Lower lobe of right lung (tissue), 2 donors: ENCODE results near the gene UBQLNL. TPM values are rescaled to one million over a fixed set of nuclear protein-coding genes. Genes with fewer than 3 reads are reported as not detected.

Experiments used
- ATAC-seq, 2 donors: fragments of 200-7000 bp; cut with Tn5 transposase; one replicate each; pipeline ENCODE4 v1.9.1; 2020 to 2022; ENCODE audit warnings: mild to moderate bottlenecking in 2 of 2, moderate library complexity in 2 of 2
- DNase-seq: peaks from one replicate; pipeline ENCODE4 v3.0.0-alpha.2; 2020
- H3K27ac ChIP-seq: fragments of 200-600 bp; one replicate; pipeline ENCODE4 v1.8.0; 2022
- H3K27me3 ChIP-seq: fragments of 200-600 bp; one replicate; pipeline ENCODE4 v1.8.0; 2022; ENCODE audit warnings: low read depth
- H3K36me3 ChIP-seq: fragments of 200-600 bp; one replicate; pipeline ENCODE4 v1.8.0; 2022; ENCODE audit warnings: mild to moderate bottlenecking
- H3K4me1 ChIP-seq: fragments of 200-600 bp; one replicate; pipeline ENCODE4 v1.8.0; 2022
- H3K4me3 ChIP-seq: fragments of 200-600 bp; one replicate; pipeline ENCODE4 v1.8.0; 2022; ENCODE audit warnings: mild to moderate bottlenecking
- H3K9me3 ChIP-seq: fragments of 200-600 bp; one replicate; pipeline ENCODE4 v1.8.0; 2022
- intact Hi-C: fragments of 100-400 bp; cut with DNase I; formaldehyde crosslinking; loops from one replicate; pipeline ENCODE4 v1.11.0; 2022
- total RNA-seq: library from RNA; stranded (reverse); fragmentation: NEBNext Ultra II Directional; extraction: Animal tissue kit (Norgen Biotek cat#: 25700); gene quantifications from one replicate; pipeline ENCODE4 v1.2.1, GENCODE V29; 2021
- TF ChIP-seq, protein P1 (sequence below): fragments of 200-600 bp; IDR thresholded peaks from one replicate; pipeline ENCODE4 v1.8.0; 2022; ENCODE audit warnings: antibody characterized with exemption, mild to moderate bottlenecking
- donor health status: DM: no; HTN: yes; CAD: no; lungs with severe emphysema.

The UBQLNL gene
- total RNA-seq, 1 donor from 2014 or later = 1.1 TPM

- Histone ChIP-seq H3K9me3 (no peaks in the 10 kb centered on the region), H3K4me1 (no peaks in the 10 kb centered on the region), H3K36me3 (no peaks in the 10 kb centered on the region), H3K27ac (no peak overlapping the region), H3K27me3 (no peaks in the 10 kb centered on the region), H3K4me3 (no peak overlapping the region)
- no peak for ATAC-seq
- intact Hi-C loops = no loop called here
- TF ChIP-seq, protein P1, sequence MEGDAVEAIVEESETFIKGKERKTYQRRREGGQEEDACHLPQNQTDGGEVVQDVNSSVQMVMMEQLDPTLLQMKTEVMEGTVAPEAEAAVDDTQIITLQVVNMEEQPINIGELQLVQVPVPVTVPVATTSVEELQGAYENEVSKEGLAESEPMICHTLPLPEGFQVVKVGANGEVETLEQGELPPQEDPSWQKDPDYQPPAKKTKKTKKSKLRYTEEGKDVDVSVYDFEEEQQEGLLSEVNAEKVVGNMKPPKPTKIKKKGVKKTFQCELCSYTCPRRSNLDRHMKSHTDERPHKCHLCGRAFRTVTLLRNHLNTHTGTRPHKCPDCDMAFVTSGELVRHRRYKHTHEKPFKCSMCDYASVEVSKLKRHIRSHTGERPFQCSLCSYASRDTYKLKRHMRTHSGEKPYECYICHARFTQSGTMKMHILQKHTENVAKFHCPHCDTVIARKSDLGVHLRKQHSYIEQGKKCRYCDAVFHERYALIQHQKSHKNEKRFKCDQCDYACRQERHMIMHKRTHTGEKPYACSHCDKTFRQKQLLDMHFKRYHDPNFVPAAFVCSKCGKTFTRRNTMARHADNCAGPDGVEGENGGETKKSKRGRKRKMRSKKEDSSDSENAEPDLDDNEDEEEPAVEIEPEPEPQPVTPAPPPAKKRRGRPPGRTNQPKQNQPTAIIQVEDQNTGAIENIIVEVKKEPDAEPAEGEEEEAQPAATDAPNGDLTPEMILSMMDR = no peak
- no peak for DNase-seq
These were observed 30.1 kb downstream of the UBQLNL start for GRCh38 chr11:5486421-5486820.

DNA sequence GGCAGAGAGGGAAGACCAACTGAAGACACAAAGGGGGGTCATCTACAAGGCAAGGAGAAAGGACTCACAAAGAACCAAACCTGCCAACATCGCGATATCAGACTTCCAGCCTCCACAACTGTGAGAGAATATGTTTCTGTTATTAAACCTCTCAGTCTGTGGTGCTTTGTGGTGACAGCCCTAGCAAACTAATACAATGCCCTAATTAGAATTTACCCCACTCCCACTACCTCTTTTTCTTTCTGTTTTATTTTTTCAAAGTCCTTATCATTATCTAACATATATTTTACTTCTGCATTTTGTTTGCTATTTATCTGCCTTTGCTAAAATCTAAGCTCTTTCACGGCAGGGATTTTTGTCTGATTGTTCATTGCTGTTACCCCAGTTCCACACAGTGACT is 30.5 kb downstream of the UBQLNL start:
- Histone ChIP-seq H3K4me3 (no peak overlapping the region), H3K9me3 (no peaks in the 10 kb centered on the region), H3K27me3 (no peaks in the 10 kb centered on the region), H3K27ac (no peak overlapping the region), H3K4me1 (no peaks in the 10 kb centered on the region), H3K36me3 (no peaks in the 10 kb centered on the region)
- intact Hi-C loops = no loop called here
- ATAC-seq = no peak
- DNase-seq = no peak
- TF ChIP-seq, protein P1 = no peak

- Histone ChIP-seq H3K4me1 (no peaks in the 10 kb centered on the region), H3K36me3 (no peaks in the 10 kb centered on the region), H3K4me3 (no peak overlapping the region), H3K9me3 (no peaks in the 10 kb centered on the region), H3K27ac (no peak overlapping the region), H3K27me3 (no peaks in the 10 kb centered on the region)
- intact Hi-C loops = loop anchor here (10.0 kb wide), 1 partner anchor 328 kb away; the partner anchor contains the start of gene OR52N2
- TF ChIP-seq, protein P1 = peak; percentile 83
- peak; percentile 72 to 78 for ATAC-seq
- DNase-seq = no peak
These were observed 40.2 kb downstream of the UBQLNL start for GRCh38 chr11:5476186-5476819.

DNA sequence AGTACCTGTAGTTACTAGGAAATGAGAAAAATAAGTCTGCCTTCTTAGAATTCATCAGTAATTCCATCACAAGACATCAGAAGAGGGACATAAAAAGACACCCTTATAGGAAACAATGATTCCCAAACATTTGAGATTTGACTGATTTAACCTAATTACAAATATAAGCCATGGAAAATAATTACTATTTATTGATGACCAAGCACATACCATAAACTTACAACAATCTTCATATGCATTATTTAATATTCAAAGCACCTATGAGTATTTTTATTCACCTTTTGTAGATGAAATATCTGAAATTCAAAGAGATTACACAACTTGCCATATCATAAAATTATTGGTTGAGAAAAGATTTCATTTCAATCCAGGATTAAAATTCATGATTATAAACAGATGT is 42.6 kb downstream of the UBQLNL start:
- no peak overlapping the region for H3K4me3 ChIP-seq
- intact Hi-C loops = loop anchor here (10.0 kb wide), 1 partner anchor 331 kb away; the partner anchor contains the start of gene OR52N2
- H3K9me3 ChIP-seq = no peaks in the 10 kb centered on the region
- DNase-seq = no peak
- H3K27ac ChIP-seq = no peak overlapping the region
- no peaks in the 10 kb centered on the region for H3K36me3 ChIP-seq
- no peaks in the 10 kb centered on the region for H3K27me3 ChIP-seq
- no peaks in the 10 kb centered on the region for H3K4me1 ChIP-seq
- ATAC-seq = no peak
- TF ChIP-seq, protein P1 = no peak

DNA sequence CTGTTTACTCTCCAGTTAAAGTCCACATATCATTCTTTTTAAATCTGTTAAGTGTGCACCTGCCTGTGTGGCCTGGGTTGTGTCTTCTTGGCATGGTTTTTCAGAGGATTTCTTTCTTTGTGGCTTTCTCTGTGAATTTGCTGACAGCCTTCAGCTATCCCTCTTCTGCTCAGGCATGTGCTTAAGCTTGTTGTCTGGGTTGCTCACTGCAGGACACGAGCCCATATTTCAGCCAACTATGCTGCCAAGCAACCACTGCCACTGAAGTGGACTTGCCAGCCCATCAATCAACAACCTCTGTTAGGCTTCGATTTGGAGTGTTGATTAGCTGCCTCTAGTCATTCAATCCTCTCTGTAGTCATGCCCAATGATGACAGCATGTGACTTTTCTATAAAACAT is 49.0 kb downstream of the UBQLNL start:
- H3K27me3 ChIP-seq = no peaks in the 10 kb centered on the region
- H3K4me1 ChIP-seq = no peaks in the 10 kb centered on the region
- H3K9me3 ChIP-seq = no peaks in the 10 kb centered on the region
- no peak overlapping the region for H3K4me3 ChIP-seq
- DNase-seq (no peak), ATAC-seq (no peak)
- no peak overlapping the region for H3K27ac ChIP-seq
- intact Hi-C loops = no loop called here
- H3K36me3 ChIP-seq = no peaks in the 10 kb centered on the region
- TF ChIP-seq, protein P1 = no peak

Other genes with a start within 250 kb of the UBQLNL start
- gene HBE1, start 246.8 kb downstream of the UBQLNL start, total RNA-seq = not detected
- gene OR51B4, start 214.8 kb downstream of the UBQLNL start, total RNA-seq = not detected
- not detected for gene OR51B2, start 192.4 kb downstream of the UBQLNL start, total RNA-seq
- gene OR51B5, start 173.2 kb downstream of the UBQLNL start, total RNA-seq = not detected
- not detected for gene OR51B6, start 165.2 kb downstream of the UBQLNL start, total RNA-seq
- not detected for gene OR51M1, start 132.9 kb downstream of the UBQLNL start, total RNA-seq
- not detected for gene OR51Q1, start 94.6 kb downstream of the UBQLNL start, total RNA-seq
- 0.41 TPM for gene OR51I1, start 75.2 kb downstream of the UBQLNL start, total RNA-seq
- not detected for gene OR51I2, start 67.4 kb downstream of the UBQLNL start, total RNA-seq
- gene OR52D1, start 28.0 kb downstream of the UBQLNL start, total RNA-seq = not detected
- 0.50 TPM for gene UBQLN3, start 6.7 kb downstream of the UBQLNL start, total RNA-seq
- 0.35 TPM for gene OR52H1, start 31.8 kb upstream of the UBQLNL start, total RNA-seq
- not detected for gene OR52B6, start 64.2 kb upstream of the UBQLNL start, total RNA-seq
- 3.7 TPM for gene TRIM6, start 79.9 kb upstream of the UBQLNL start, total RNA-seq
- 13.7 TPM for gene TRIM34, start 108.3 kb upstream of the UBQLNL start, total RNA-seq
- gene TRIM5, start 168.4 kb upstream of the UBQLNL start, total RNA-seq = 37.1 TPM
- gene TRIM22, start 173.1 kb upstream of the UBQLNL start, total RNA-seq = 224 TPM
- gene OR56B1, start 219.7 kb upstream of the UBQLNL start, total RNA-seq = not detected
- gene OR52N4, start 237.5 kb upstream of the UBQLNL start, total RNA-seq = not detected